Hepatocyte (in vitro differentiated cells): ENCODE data around the gene SGCD. TPM values are rescaled to one million over a fixed set of nuclear protein-coding genes. Genes with fewer than 3 reads are reported as not detected.

Experiments used
- DNase-seq: peaks from one replicate; pipeline ENCODE4 v3.0.0-alpha.2; 2016; ENCODE audit warnings: low spot score
- H2AFZ ChIP-seq: fragments of 200-600 bp; sonication (generic); 2 replicates; pipeline ENCODE4 v1.6.0; 2016; ENCODE audit warnings: antibody characterized with exemption, mild to moderate bottlenecking
- H3K27ac ChIP-seq: fragments of 200-600 bp; sonication (generic); 2 replicates; pipeline ENCODE4 v1.5.1; 2016; ENCODE audit warnings: mild to moderate bottlenecking
- H3K27me3 ChIP-seq: fragments of 200-600 bp; sonication (generic); 2 replicates; pipeline ENCODE4 v1.6.1; 2016
- H3K36me3 ChIP-seq: fragments of 200-600 bp; sonication (generic); replicated peaks from 2 replicates; pipeline ENCODE4 v1.5.1; 2016; ENCODE audit warnings: low read depth; ENCODE audit not compliant: insufficient read depth
- H3K4me1 ChIP-seq: fragments of 200-600 bp; sonication (generic); 2 replicates; pipeline ENCODE4 v1.5.1; 2016; ENCODE audit warnings: mild to moderate bottlenecking, moderate library complexity; ENCODE audit not compliant: insufficient read depth
- H3K4me2 ChIP-seq: fragments of 200-600 bp; sonication (generic); 2 replicates; pipeline ENCODE4 v1.6.0; 2016
- H3K4me3 ChIP-seq: fragments of 200-600 bp; sonication (generic); 2 replicates; pipeline ENCODE4 v1.5.1; 2016; ENCODE audit warnings: mild to moderate bottlenecking
- H3K79me2 ChIP-seq: fragments of 200-600 bp; sonication (generic); 2 replicates; pipeline ENCODE4 v1.6.0; 2017; ENCODE audit warnings: mild to moderate bottlenecking
- H3K9me2 ChIP-seq: fragments of 200-600 bp; sonication (generic); replicated peaks from 2 replicates; pipeline ENCODE4 v1.6.0; 2017; ENCODE audit warnings: mild to moderate bottlenecking; ENCODE audit not compliant: insufficient read depth
- H3K9me3 ChIP-seq: fragments of 200-600 bp; sonication (generic); 2 replicates; pipeline ENCODE4 v1.5.1; 2016; ENCODE audit warnings: low read depth, mild to moderate bottlenecking
- H4K20me1 ChIP-seq: fragments of 200-600 bp; sonication (generic); 2 replicates; pipeline ENCODE4 v1.6.0; 2016; ENCODE audit warnings: mild to moderate bottlenecking; ENCODE audit not compliant: insufficient read depth, poor library complexity, severe bottlenecking
- CTCF ChIP-seq: fragments of 200-600 bp; sonication (generic); IDR thresholded peaks from 2 replicates; pipeline ENCODE4 v1.5.1; 2016; ENCODE audit warnings: antibody characterized with exemption, mild to moderate bottlenecking; ENCODE audit not compliant: poor library complexity
- EZH2 ChIP-seq: fragments of 200-600 bp; sonication (generic); IDR thresholded peaks from 2 replicates; pipeline ENCODE4 v1.6.1; 2016; ENCODE audit warnings: antibody characterized with exemption, mild to moderate bottlenecking, borderline replicate concordance
- EZH2phosphoT487 ChIP-seq: fragments of 200-600 bp; sonication (generic); IDR thresholded peaks from one replicate; pipeline ENCODE4 v1.6.1; 2018; ENCODE audit warnings: antibody characterized with exemption, mild to moderate bottlenecking, low read depth, moderate library complexity; ENCODE audit not compliant: unreplicated experiment, severe bottlenecking
- WGBS: methylation state at CpG from one replicate; pipeline ENCODE4 v1.1.6; 2016; ENCODE audit warnings: low lambda C conversion rate; ENCODE audit errors: missing lambda C conversion rate; 5-methylcytosine and 5-hydroxymethylcytosine counted together
- polyA plus RNA-seq: library from polyadenylated mRNA; unstranded; fragments of >200 nt; fragmentation: Nextera tagmentation; extraction: Ambion mirVana; gene quantifications from 2 replicates; pipeline ENCODE4 v1.2.1, GENCODE V29; 2016
- total RNA-seq: library from RNA; depleted of rRNA; stranded (reverse); fragments of >200 nt; gene quantifications from 2 replicates; pipeline ENCODE4 v1.2.3, GENCODE V29; 2014

Gene SGCD
- total and polyA plus RNA-seq, 2 experiments from 2014 or later = 3.8 to 8.8 TPM

- H4K20me1 ChIP-seq = no peaks in the 10 kb centered on the region
- H3K4me3 ChIP-seq = no peak overlapping the region
- WGBS = 83% methylated on average over 3 of the region's 3 CpGs
- H3K36me3 ChIP-seq = no peaks in the 10 kb centered on the region
- H3K4me2 ChIP-seq = no peak overlapping the region
- H3K27me3 ChIP-seq = no peaks in the 10 kb centered on the region
- no peaks in the 10 kb centered on the region for H3K79me2 ChIP-seq
- no peak overlapping the region for H3K27ac ChIP-seq
- no peaks in the 10 kb centered on the region for H3K9me2 ChIP-seq
- DNase-seq = no peak
- no peak for TF ChIP-seq CTCF
- no peak for TF ChIP-seq EZH2
- no peak for TF ChIP-seq EZH2phosphoT487
- no peak overlapping the region for H2AFZ ChIP-seq
- no peaks in the 10 kb centered on the region for H3K4me1 ChIP-seq
- no peaks in the 10 kb centered on the region for H3K9me3 ChIP-seq
Observed at GRCh38 chr5:156466871-156467270, 139.9 kb downstream of the SGCD start.

GRCh38 chr5:156469636-156470035, 142.7 kb downstream of the SGCD start:
- no peak for DNase-seq
- H3K4me1 ChIP-seq = peaks cover 5% of the 10 kb centered on the region
- no peak overlapping the region for H3K4me3 ChIP-seq
- H3K27me3 ChIP-seq = no peaks in the 10 kb centered on the region
- no peak overlapping the region for H3K27ac ChIP-seq
- H2AFZ ChIP-seq = no peak overlapping the region
- H3K9me3 ChIP-seq = no peaks in the 10 kb centered on the region
- WGBS = 93% methylated on average over 3 of the region's 3 CpGs
- H4K20me1 ChIP-seq = no peaks in the 10 kb centered on the region
- no peaks in the 10 kb centered on the region for H3K36me3 ChIP-seq
- no peaks in the 10 kb centered on the region for H3K79me2 ChIP-seq
- H3K4me2 ChIP-seq = no peak overlapping the region
- no peak for TF ChIP-seq CTCF
- no peak for TF ChIP-seq EZH2
- no peak for TF ChIP-seq EZH2phosphoT487
- H3K9me2 ChIP-seq = no peaks in the 10 kb centered on the region

- no peak for DNase-seq
- Histone ChIP-seq H3K4me3 (no peak overlapping the region), H3K36me3 (no peaks in the 10 kb centered on the region), H3K4me2 (no peak overlapping the region), H3K27ac (no peak overlapping the region), H4K20me1 (no peaks in the 10 kb centered on the region), H3K27me3 (no peaks in the 10 kb centered on the region), H2AFZ (no peak overlapping the region), H3K79me2 (no peaks in the 10 kb centered on the region), H3K4me1 (peaks cover 12% of the 10 kb centered on the region), H3K9me2 (no peaks in the 10 kb centered on the region), H3K9me3 (no peaks in the 10 kb centered on the region)
- TF ChIP-seq EZH2 = no peak
- TF ChIP-seq EZH2phosphoT487 = no peak
- TF ChIP-seq CTCF = no peak
- 96% methylated on average over 3 of the region's 3 CpGs for WGBS
Observed at GRCh38 chr5:156471893-156472292, 144.9 kb downstream of the SGCD start.

- Histone ChIP-seq H3K9me3 (no peaks in the 10 kb centered on the region), H3K4me1 (peaks cover 12% of the 10 kb centered on the region), H3K27ac (no peak overlapping the region), H3K4me3 (no peak overlapping the region), H3K79me2 (no peaks in the 10 kb centered on the region), H3K9me2 (no peaks in the 10 kb centered on the region), H3K27me3 (no peaks in the 10 kb centered on the region), H4K20me1 (no peaks in the 10 kb centered on the region), H3K4me2 (no peak overlapping the region), H3K36me3 (no peaks in the 10 kb centered on the region), H2AFZ (no peak overlapping the region)
- no peak for DNase-seq
- no peak for TF ChIP-seq EZH2phosphoT487
- TF ChIP-seq CTCF = no peak
- TF ChIP-seq EZH2 = no peak
- 71% methylated on average over 7 of the region's 7 CpGs for WGBS
Observed at GRCh38 chr5:156473269-156473908, 146.4 kb downstream of the SGCD start.
